Metanephros (tissue), 2 donors: ENCODE results near the gene GATM. TPM values are rescaled to one million over a fixed set of nuclear protein-coding genes. Genes with fewer than 3 reads are reported as not detected.

Experiments
- small RNA-seq: library from RNA; depleted of rRNA; stranded (forward); fragments of <200 nt; gene quantifications from one replicate; pipeline ENCODE3, GENCODE V24; 2014; ENCODE audit warnings: low replicate concordance
- total RNA-seq: library from RNA; depleted of rRNA; stranded (reverse); fragments of >200 nt; gene quantifications from one replicate; pipeline ENCODE4 v1.2.3, GENCODE V29; 2014

GATM gene
- total RNA-seq, result 269 TPM

GRCh38 chr15:45378149-45378912, at the start of gene GATM:
TSS of gene GATM (minus strand) at chr15:45378544. CDS start at chr15:45378453, 91 bp downstream.

Small RNA genes within 50 kb of the gene (small RNA-seq; reads per million reads assigned to genes)
- not detected for gene RNU6-953P

Other genes with a start within 250 kb of the GATM start
- 0.93 TPM for gene DUOXA1, start 248.7 kb downstream of the GATM start, total RNA-seq
- gene DUOX1, start 248.6 kb downstream of the GATM start, total RNA-seq, result 1.8 TPM
- gene SHF, start 190.6 kb downstream of the GATM start, total RNA-seq, result 9.1 TPM
- gene SLC28A2, start 126.3 kb downstream of the GATM start, total RNA-seq, result 0.23 TPM
- 9.6 TPM for gene SLC30A4, start 144.2 kb upstream of the GATM start, total RNA-seq
- gene BLOC1S6, start 208.8 kb upstream of the GATM start, total RNA-seq, result 43.9 TPM